Progenitor cell of endocrine pancreas (in vitro differentiated cells): Measurements from ENCODE around the gene CHST10. TPM values are rescaled to one million over a fixed set of nuclear protein-coding genes. Genes with fewer than 3 reads are reported as not detected.

Experiments
- DNase-seq: peaks from one replicate; pipeline ENCODE4 v3.0.0; 2021; ENCODE audit warnings: low spot score; ENCODE audit not compliant: unreplicated experiment
- H3K27ac Mint-ChIP-seq: 2 replicates; pipeline ENCODE4 v1.8.0; 2021; ENCODE audit warnings: mild to moderate bottlenecking, moderate library complexity, mixed read lengths
- H3K27me3 Mint-ChIP-seq: 2 replicates; pipeline ENCODE4 v1.8.0; 2021; ENCODE audit warnings: mixed read lengths
- H3K36me3 Mint-ChIP-seq: 2 replicates; pipeline ENCODE4 v1.8.0; 2022; ENCODE audit warnings: mixed read lengths; ENCODE audit not compliant: insufficient read depth
- H3K4me1 Mint-ChIP-seq: 2 replicates; pipeline ENCODE4 v1.8.0; 2021; ENCODE audit warnings: low read depth, mixed read lengths
- H3K4me3 Mint-ChIP-seq: 2 replicates; pipeline ENCODE4 v1.8.0; 2021; ENCODE audit warnings: low read depth, mild to moderate bottlenecking, moderate library complexity, mixed read lengths
- H3K9me3 Mint-ChIP-seq: 2 replicates; pipeline ENCODE4 v1.8.0; 2021; ENCODE audit warnings: low read depth, mixed read lengths
- total RNA-seq: library from RNA; stranded (reverse); gene quantifications from 2 replicates; pipeline ENCODE4 v1.2.1, GENCODE V29; 2021
- TF ChIP-seq, protein P1 (sequence below): fragments of 200-600 bp; sonication (generic); IDR thresholded peaks from one replicate; pipeline ENCODE4 v1.5.0; 2021; ENCODE audit warnings: antibody characterized with exemption, mild to moderate bottlenecking; ENCODE audit not compliant: unreplicated experiment

The CHST10 gene
- total RNA-seq, 1 donor from 2014 or later, result 22.1 TPM

DNA sequence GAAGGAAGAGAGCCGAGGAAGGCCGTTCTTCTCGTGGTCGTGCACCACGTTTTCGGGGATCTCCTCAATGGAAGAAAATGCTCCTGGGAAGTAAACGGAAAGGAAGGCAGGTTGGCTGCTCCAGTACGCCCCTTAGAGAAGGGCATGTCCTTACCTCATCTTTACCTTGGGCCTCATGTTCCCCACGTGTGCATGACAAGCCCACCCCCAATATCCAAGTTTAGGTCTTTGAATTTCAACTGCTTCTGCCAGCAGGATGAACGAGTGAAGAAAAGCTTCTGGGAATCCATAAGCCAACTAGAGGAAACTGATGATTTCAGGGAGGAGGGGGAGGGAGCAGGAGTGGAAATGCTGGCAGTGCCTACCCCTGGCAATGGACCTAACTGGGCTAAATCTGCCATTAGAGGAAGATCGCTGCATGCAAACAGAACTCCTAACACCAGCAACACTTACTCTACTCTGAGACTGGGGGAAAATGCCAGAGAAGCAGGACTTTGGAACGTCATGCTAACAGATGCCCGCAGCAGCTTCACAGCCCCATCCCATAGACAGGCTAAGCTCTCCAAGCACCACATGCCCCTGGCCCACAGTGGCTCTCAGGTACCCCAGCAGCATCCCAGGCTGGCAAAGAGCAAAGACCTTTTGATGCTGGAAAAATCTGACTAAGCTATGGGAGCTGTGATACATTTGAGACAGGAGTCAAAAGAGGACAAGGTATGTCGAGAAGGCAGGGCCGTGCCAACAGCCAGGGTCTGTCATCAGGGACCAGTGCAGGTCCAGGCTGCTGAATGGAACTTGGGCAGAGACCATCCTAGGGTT is 21.7 kb downstream of the CHST10 start:
- TF ChIP-seq, protein P1, sequence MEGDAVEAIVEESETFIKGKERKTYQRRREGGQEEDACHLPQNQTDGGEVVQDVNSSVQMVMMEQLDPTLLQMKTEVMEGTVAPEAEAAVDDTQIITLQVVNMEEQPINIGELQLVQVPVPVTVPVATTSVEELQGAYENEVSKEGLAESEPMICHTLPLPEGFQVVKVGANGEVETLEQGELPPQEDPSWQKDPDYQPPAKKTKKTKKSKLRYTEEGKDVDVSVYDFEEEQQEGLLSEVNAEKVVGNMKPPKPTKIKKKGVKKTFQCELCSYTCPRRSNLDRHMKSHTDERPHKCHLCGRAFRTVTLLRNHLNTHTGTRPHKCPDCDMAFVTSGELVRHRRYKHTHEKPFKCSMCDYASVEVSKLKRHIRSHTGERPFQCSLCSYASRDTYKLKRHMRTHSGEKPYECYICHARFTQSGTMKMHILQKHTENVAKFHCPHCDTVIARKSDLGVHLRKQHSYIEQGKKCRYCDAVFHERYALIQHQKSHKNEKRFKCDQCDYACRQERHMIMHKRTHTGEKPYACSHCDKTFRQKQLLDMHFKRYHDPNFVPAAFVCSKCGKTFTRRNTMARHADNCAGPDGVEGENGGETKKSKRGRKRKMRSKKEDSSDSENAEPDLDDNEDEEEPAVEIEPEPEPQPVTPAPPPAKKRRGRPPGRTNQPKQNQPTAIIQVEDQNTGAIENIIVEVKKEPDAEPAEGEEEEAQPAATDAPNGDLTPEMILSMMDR, result no peak
- H3K27ac Mint-ChIP-seq, result no peak overlapping the region
- H3K4me3 Mint-ChIP-seq, result no peak overlapping the region
- no peaks in the 10 kb centered on the region for H3K9me3 Mint-ChIP-seq
- H3K36me3 Mint-ChIP-seq, result peaks cover 11% of the 10 kb centered on the region
- H3K4me1 Mint-ChIP-seq, result no peaks in the 10 kb centered on the region
- H3K27me3 Mint-ChIP-seq, result no peaks in the 10 kb centered on the region
- DNase-seq, result no peak

DNA sequence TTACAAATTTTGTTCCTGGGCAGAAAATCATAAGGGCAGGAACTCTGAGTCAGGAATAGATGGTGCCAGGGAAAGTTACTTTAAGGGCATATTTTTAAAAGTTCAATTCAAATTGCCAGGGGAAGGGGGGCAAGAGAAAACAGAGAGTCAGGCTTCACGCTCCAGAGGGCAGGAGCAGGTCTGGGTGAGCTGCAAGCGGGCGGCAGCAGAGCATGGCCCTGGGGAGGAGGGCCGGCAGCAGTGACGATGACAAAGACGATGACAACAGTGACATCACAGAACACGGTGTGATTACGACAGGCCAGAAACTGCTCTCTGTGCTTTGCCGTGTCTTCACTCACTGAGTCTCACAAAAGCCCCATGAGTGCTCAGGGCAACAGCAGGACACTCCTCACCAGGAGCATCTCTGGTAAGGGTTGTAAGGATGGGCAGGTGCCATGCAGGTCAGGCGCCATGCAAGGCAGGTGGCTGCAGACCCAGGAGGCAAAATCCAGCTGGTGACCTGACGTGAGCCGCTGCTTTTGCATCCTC is 23.3 kb downstream of the CHST10 start:
- no peaks in the 10 kb centered on the region for H3K9me3 Mint-ChIP-seq
- no peak overlapping the region for H3K27ac Mint-ChIP-seq
- H3K4me3 Mint-ChIP-seq, result no peak overlapping the region
- no peak for DNase-seq
- TF ChIP-seq, protein P1, result no peak
- H3K27me3 Mint-ChIP-seq, result no peaks in the 10 kb centered on the region
- H3K4me1 Mint-ChIP-seq, result no peaks in the 10 kb centered on the region
- H3K36me3 Mint-ChIP-seq, result peaks cover 9% of the 10 kb centered on the region

DNA sequence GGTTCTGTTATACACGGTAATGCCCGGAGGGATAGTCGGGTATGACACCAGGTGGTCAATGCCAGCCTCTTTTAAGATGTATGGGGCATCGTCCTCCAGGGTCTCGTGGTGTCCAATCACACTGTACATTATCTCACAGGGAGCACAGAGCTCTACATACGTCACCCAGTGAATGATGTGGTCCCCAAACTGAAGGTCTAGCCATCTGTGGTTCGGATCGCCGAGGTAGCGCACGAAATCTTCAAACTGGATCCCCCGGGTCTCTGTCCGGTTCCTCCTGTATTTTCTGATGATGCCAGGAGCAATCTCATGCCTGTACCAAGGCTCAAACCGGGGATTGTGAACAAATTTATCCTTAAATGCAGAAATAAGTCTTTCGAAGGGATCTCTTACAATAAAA is 24.1 kb downstream of the CHST10 start:
- Mint-ChIP-seq H3K36me3 (peaks cover 9% of the 10 kb centered on the region), H3K9me3 (no peaks in the 10 kb centered on the region), H3K27me3 (no peaks in the 10 kb centered on the region), H3K4me1 (no peaks in the 10 kb centered on the region), H3K27ac (no peak overlapping the region), H3K4me3 (no peak overlapping the region)
- DNase-seq, result no peak
- TF ChIP-seq, protein P1, result no peak

DNA sequence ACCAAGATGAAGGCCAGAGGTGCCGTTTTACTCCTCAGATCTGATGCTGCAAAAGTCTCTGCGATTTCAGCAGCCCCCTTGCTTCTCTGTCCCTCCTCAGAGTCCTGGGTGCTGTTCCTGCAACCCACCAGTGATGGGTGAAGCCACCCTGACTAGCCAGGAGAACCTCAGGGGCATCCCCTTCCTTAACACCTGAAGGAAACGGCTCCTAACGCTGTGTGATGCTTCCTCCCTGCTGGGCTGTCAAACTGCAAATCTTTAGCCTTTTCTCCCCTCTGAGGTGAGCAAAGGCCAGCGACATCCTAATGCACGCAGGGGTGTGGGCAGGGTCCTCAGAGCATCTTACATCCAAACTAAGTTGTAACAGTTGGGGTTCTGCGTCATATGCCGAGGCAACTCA is 24.8 kb downstream of the CHST10 start:
- Mint-ChIP-seq H3K36me3 (peaks cover 9% of the 10 kb centered on the region), H3K4me3 (no peak overlapping the region), H3K9me3 (no peaks in the 10 kb centered on the region), H3K27me3 (no peaks in the 10 kb centered on the region), H3K27ac (no peak overlapping the region), H3K4me1 (no peaks in the 10 kb centered on the region)
- DNase-seq, result no peak
- TF ChIP-seq, protein P1, result no peak

DNA sequence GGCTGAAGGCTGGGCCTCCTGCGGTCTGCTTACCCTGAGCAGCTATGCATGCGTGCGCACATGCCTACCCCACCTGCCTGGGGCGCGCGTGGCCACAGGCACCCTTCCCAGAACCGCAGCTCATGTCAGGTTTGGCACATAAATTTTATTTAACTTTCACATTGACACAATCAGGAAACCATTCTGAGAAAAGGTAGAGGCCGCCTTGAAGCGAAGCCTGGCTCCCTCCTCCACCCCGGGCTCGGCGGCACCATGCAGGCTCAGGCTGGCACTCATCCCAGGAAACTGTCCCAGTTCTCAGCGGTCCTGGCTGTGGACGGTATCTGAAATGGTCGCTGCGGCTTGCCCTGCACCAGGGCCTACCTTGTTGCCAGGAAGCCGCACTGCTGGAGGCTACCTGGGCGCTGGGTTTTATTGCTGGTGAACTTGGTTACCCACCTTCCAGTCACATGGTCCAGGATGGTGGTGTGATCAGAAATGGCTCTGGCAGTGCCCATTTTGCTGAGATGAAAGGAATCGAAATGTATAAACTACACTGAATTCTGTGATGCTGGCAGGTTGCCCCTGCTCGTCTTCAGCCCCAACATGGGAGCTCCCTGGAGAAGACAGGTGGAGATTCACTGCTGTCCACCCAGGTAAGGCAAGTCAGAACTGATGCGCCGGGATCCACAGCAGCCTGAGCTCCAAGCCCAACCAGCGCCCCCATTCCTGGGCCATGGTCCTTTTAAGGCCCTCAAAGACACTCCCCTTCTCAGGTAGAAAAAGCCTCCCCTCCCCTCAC is 25.5 kb downstream of the CHST10 start:
- Mint-ChIP-seq H3K4me1 (no peaks in the 10 kb centered on the region), H3K27me3 (no peaks in the 10 kb centered on the region), H3K9me3 (no peaks in the 10 kb centered on the region), H3K36me3 (peaks cover 9% of the 10 kb centered on the region), H3K4me3 (no peak overlapping the region), H3K27ac (no peak overlapping the region)
- TF ChIP-seq, protein P1, result no peak
- DNase-seq, result no peak
